ENCODE results near the gene IL21. TPM values are rescaled to one million over a fixed set of nuclear protein-coding genes. Genes with fewer than 3 reads are reported as not detected.
A peak's percentile ranks its signal among the peaks of the same experiment; 100 is the strongest.

The IL21 gene
- total RNA-seq, 3 donors from 2014 or later: 35.0 to 109 (median 42.8) TPM

DNA sequence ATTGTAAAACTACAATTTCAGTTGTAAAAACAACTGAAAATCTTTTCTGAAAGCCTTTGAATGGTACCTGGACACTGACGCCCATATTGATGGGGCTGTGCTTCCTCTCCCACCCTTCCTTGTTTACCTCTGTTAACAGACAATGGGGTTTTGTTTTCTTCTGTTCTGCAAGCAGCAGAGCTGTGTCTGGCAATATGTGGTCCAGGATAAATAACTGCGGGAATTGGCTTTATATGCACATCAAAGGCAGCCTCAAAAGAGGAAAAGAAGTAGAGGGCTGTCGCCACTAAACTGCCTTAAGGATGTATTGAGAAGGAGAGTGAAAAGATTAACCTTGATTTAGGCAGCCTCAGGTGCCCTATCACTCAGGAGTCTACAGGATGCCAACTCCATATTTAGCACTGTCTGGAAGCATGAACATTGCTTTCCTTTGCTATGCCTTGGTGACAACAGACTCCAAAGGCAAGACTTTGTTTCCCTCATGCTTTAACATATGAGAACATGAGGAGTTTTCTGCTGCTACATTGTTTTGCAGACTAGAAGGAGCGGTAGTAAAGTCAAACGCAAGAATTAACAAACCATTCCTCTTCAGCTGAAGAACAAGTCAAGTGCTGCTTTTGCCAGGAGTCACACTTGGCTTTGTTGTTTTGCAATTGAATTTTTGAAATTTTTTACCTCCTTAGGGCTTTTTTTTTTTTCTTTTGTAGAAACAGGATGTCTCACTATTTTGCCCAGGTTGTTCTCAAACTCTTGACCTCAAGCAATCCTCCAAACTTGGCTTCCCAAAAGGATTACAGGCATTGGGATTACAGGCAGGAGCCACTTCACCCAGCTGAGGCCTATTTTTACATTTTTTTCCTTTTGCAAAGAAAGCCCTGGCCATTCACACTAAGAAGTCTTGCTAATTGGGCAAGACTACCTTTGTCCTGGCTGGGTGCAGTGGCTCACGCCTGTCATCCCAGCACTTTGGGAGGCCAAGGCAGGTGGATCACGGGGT lies 3.0 kb downstream of the IL21 start:
- H3K4me3 Mint-ChIP-seq: peak overlapping the region; percentile 79
- ATAC-seq (no peak), DNase-seq (no peak)
- peaks cover 9% of the 10 kb centered on the region for H3K36me3 Mint-ChIP-seq (ENCODE audit: insufficient read depth)
- no peaks in the 10 kb centered on the region for H3K9me3 Mint-ChIP-seq
- peaks cover 52% of the 10 kb centered on the region for H3K4me1 Mint-ChIP-seq (ENCODE audit: low read depth)
- H3K27me3 Mint-ChIP-seq (ENCODE audit: low read depth): no peaks in the 10 kb centered on the region

DNA sequence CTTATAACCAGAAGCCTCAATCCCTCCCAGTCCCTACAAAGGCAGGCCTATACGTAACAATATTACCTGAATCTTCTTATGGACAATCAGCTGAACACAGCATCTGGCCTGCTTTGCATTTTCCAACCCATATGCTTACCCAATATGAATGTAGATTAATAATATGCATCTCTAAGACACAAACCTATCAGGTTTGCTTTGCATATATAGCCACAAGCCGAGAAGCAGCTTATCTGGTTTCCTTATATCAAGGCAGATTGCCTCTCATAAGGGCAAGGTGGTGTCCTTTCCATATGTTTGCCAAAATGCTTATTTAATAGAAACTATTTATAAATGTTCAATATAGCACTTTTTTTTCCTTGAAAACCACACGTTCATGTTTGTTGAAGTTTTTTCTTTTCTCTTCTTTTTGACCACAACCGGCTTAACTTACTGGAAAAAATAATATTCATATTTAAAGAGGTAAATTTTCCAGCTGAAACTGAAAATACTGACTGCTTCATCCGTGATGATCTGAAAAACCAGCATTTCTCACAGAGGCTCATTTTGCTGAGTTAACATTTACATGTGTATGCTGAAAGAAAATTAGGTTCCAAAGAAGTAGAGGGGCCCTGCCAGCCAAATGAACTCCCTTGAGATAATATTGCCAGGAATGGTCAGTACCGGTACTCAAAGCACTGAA lies 3.8 kb downstream of the IL21 start:
- Mint-ChIP-seq H3K36me3 (ENCODE audit: insufficient read depth) (peaks cover 7% of the 10 kb centered on the region), H3K4me1 (ENCODE audit: low read depth) (peaks cover 45% of the 10 kb centered on the region), H3K27me3 (ENCODE audit: low read depth) (no peaks in the 10 kb centered on the region), H3K9me3 (no peaks in the 10 kb centered on the region), H3K4me3 (peak overlapping the region; percentile 79)
- ATAC-seq (peak; percentile 19 to 23), DNase-seq (no peak)

DNA sequence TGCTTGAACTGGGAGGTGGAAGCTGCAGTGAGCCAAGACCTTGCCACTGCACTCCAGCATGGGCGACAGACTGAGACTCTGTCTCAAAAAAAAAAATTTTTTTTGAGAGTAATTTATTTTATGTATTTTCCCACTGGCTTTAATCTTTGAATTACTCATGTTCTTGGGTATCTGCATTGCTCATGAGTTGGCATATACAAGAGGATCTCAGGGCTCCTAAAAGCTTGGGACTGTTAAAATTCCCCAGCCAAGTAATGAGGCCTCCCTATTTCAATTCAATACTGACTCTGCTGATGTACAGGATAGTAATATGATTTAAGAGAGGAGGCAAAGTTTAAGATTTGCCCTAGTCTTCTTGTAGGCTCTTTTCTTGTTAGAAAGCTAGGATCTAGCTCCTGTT lies 6.2 kb downstream of the IL21 start:
- DNase-seq (no peak), ATAC-seq (no peak)
- Mint-ChIP-seq H3K4me1 (ENCODE audit: low read depth) (peaks cover 28% of the 10 kb centered on the region), H3K27me3 (ENCODE audit: low read depth) (no peaks in the 10 kb centered on the region), H3K36me3 (ENCODE audit: insufficient read depth) (peaks cover 2% of the 10 kb centered on the region), H3K9me3 (no peaks in the 10 kb centered on the region), H3K4me3 (no peak overlapping the region)

DNA sequence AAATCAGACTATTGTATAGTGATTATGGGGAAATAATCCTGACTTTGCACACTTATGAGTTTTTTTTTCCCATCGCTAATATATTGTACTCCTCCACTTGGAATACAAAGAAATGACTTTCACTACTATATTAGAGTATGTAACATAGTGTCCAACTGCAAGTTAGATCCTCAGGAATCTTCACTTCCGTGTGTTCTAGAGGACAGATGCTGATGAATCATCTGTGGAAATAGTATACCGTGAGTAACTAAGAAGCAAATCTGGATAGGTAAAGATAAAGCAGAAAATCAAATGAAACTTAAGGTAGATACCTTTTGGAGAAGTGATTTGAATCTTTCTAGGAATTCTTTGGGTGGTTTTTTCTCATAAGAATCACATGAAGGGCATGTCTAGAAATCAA lies 8.3 kb downstream of the IL21 start:
- H3K4me1 Mint-ChIP-seq (ENCODE audit: low read depth): peaks cover 16% of the 10 kb centered on the region
- H3K9me3 Mint-ChIP-seq: no peaks in the 10 kb centered on the region
- H3K4me3 Mint-ChIP-seq: no peak overlapping the region
- ATAC-seq: no peak
- no peak for DNase-seq
- peaks cover 2% of the 10 kb centered on the region for H3K36me3 Mint-ChIP-seq (ENCODE audit: insufficient read depth)
- H3K27me3 Mint-ChIP-seq (ENCODE audit: low read depth): no peaks in the 10 kb centered on the region

DNA sequence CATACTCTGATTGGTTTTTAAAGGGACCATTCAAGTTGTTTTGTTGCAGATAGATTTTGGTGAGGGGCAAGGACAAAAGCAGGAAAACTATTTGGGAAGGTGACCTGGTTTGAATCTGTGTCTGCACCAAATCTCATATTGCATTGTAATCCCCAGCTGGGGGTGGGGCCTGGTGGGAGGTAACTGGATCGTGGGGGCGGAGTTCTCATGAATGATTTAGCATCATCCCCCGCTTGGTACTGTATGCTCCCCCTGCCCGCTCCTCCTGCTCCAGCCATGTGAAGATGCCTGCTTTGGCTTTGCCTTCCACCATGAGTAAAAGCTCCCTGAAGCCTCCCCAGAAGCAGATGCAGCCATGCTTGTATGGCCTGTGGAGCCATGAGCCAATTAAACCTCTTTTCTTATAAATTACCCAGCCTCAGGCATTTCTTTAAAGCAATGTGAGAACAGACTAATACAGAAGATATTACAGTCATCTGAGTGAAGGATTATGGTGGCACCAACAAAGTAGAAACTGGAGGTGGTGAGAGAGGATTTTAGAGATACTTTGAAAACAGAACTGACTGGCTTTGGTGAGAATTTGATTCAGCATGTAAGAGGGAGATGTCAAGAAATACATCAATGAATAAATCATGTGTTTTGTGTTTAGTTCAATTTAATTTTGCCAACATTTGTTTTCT lies 14.4 kb downstream of the IL21 start:
- ATAC-seq: peak in 1 of 2 donors; percentile 23
- DNase-seq: no peak
- no peak overlapping the region for H3K4me3 Mint-ChIP-seq
- no peaks in the 10 kb centered on the region for H3K36me3 Mint-ChIP-seq (ENCODE audit: insufficient read depth)
- no peaks in the 10 kb centered on the region for H3K27me3 Mint-ChIP-seq (ENCODE audit: low read depth)
- H3K4me1 Mint-ChIP-seq (ENCODE audit: low read depth): peaks cover 23% of the 10 kb centered on the region
- H3K9me3 Mint-ChIP-seq: no peaks in the 10 kb centered on the region

DNA sequence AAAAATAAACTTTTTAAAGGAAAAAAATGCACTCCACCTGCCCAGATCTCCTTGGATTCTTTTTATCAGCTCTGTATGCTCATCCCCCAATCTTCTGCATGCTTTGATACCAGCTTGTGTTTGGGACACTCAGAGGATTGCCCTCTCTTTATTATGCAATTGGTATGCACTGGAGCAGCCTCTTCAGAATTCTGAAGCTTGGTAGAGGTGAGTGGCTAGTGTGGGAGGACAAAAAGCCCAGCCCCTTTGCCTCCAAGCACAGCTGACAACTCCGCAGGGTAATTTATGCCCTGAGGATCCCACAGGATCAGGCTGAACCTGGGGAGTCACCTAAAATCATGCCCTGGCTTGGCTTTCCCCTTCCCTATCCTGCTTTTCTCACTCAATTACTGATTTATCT lies 16.7 kb downstream of the IL21 start:
- DNase-seq (no peak), ATAC-seq (no peak)
- no peaks in the 10 kb centered on the region for H3K9me3 Mint-ChIP-seq
- no peaks in the 10 kb centered on the region for H3K36me3 Mint-ChIP-seq (ENCODE audit: insufficient read depth)
- peaks cover 24% of the 10 kb centered on the region for H3K4me1 Mint-ChIP-seq (ENCODE audit: low read depth)
- no peaks in the 10 kb centered on the region for H3K27me3 Mint-ChIP-seq (ENCODE audit: low read depth)
- H3K4me3 Mint-ChIP-seq: no peak overlapping the region

DNA sequence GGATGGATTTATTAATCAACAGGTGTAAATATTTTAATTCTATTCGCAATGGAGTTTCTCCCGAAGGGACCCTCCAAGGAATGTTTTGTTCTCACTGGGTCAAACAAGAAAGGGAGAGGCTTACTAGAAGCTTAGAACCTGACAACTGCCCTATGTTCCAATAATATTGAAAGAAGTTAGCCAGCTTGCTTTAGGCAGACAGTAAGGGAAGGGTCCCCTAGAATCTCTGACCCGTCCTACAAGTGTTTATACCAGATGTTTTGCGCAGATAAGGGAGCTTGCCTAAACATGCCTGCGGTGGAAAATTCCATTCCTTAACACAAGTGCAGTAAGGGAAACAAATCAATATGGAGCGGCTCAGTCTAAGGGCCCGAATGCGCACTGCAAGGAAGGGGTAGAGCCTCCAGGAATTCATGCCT lies 17.7 kb downstream of the IL21 start:
- H3K27me3 Mint-ChIP-seq (ENCODE audit: low read depth): peaks cover 1% of the 10 kb centered on the region
- no peak overlapping the region for H3K4me3 Mint-ChIP-seq
- no peaks in the 10 kb centered on the region for H3K9me3 Mint-ChIP-seq
- no peaks in the 10 kb centered on the region for H3K36me3 Mint-ChIP-seq (ENCODE audit: insufficient read depth)
- no peak for ATAC-seq
- peaks cover 24% of the 10 kb centered on the region for H3K4me1 Mint-ChIP-seq (ENCODE audit: low read depth)
- DNase-seq: no peak

DNA sequence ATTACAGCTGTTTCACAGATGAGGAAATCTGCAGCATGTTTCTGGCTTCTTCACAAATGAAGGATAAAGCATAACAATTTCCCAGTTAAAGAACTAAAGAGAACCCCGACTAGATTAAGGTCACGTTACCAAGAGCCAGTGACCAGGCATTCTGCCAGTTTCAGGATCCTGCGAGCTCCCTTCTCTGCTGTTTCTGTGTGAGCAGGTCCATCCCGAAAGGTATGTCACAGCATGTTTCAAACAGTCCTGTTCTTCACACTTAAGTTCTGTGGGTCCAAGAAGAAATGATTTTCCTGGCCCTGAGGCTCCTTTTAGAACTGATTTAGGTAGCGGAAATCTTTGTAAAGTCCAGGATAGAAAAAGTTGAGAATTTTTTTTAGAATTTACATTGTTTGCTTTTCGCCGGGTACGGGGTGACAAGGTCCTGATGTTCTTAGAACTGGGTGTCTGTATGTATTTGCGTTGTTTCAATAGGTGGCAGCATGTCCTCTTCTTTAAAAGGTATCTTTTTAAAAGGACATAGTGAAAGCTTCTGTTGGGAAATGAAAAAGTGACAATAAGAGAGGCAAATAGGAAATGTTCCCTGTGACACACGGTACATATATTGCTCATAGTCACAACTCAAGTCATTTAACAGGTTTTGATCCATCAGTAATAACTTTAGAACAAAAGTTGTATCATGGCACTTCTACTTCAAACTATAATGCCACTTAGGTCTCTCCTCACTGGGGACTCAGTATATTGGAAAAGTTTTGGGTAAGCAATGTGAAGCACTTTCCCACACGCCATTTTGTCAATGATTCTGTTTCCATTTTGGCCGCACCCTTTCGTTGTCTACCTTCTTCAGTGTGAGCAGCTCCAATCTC lies 18.4 kb downstream of the IL21 start:
- H3K9me3 Mint-ChIP-seq: no peaks in the 10 kb centered on the region
- H3K27me3 Mint-ChIP-seq (ENCODE audit: low read depth): peaks cover 1% of the 10 kb centered on the region
- no peaks in the 10 kb centered on the region for H3K36me3 Mint-ChIP-seq (ENCODE audit: insufficient read depth)
- peak overlapping the region; percentile 10 for H3K4me3 Mint-ChIP-seq
- no peak for DNase-seq
- ATAC-seq: peak; percentile 85 to 91
- peaks cover 24% of the 10 kb centered on the region for H3K4me1 Mint-ChIP-seq (ENCODE audit: low read depth)

DNA sequence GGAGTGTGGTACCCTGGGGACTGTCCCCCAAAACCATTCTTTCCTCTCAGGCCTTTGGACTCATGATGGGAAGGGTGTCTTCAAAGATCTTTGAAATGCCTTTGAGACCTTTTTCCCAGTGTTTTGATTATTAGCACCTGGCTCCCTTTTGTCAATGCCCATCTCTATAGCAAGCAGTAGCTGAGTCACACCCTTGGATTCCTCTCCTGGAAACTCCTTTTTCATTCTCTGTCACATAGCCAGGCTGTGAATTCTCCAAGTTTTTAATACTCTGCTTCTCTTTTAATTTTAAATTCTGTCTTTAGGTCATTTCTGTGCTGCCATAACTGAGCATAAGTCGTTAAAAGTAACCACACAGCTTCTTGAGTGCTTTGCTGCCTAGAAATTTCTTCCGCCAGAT lies 29.7 kb downstream of the IL21 start:
- no peaks in the 10 kb centered on the region for H3K27me3 Mint-ChIP-seq (ENCODE audit: low read depth)
- H3K9me3 Mint-ChIP-seq: no peaks in the 10 kb centered on the region
- H3K4me3 Mint-ChIP-seq: no peak overlapping the region
- no peak for DNase-seq
- H3K36me3 Mint-ChIP-seq (ENCODE audit: insufficient read depth): no peaks in the 10 kb centered on the region
- H3K4me1 Mint-ChIP-seq (ENCODE audit: low read depth): peaks cover 7% of the 10 kb centered on the region
- ATAC-seq: no peak

DNA sequence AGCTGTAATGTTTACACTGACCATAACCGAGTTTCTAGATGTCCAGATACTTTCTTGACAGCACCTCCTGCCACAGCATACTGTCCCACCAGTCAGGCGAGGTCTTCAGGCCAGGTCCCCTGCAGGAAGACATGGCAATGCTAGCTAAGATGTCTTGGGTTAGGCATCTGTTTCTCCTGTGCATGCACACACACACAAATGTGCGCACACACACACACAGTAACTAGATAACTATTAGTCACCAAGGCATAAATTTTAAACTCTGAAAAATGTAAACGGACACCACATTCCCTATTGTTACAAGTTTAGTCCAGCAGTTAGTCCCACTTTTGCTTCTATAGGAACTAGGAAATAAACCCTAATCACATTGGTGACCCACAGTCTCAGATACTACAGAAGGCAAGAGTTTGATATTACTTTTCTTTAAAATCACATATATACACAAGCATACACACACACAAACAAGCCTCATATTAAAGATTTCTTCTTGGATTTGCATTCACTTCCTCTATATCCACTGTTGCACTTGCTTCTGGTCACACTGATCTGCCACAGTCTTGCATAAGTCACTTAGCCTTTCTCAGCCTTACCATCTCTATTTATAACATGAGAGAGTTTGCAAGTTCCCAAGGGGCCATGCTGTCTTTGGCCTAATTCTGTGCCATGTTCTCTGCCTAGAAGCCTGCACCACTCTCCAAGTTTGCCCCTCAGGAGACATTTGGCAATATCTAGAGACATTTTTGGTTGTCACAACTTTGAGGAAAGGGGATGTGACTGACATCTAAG lies 32.2 kb downstream of the IL21 start:
- Mint-ChIP-seq H3K9me3 (no peaks in the 10 kb centered on the region), H3K4me1 (ENCODE audit: low read depth) (peaks cover 23% of the 10 kb centered on the region), H3K4me3 (no peak overlapping the region), H3K27me3 (ENCODE audit: low read depth) (no peaks in the 10 kb centered on the region), H3K36me3 (ENCODE audit: insufficient read depth) (no peaks in the 10 kb centered on the region)
- ATAC-seq (no peak), DNase-seq (no peak)

DNA sequence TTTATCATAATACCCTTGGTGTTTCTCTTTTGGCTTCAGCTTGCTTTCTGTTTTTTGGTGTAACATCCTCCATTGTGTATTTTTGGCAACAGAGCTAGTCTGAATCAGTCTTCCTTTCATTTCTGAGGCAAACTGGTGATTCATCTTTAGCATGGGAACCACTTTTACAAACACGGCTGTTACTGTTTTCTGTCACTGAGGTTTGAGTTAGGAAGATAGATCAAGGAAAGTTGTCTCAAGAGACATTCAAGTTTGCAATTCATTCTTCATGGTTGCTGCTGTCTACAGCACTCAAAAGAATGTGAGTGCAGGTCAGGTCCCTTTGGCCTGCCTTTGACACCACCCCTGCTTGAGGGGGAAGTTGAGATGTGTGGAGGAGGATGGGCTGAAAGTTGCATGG lies 36.3 kb downstream of the IL21 start:
- H3K4me3 Mint-ChIP-seq: peak overlapping the region; percentile 43
- H3K9me3 Mint-ChIP-seq: no peaks in the 10 kb centered on the region
- H3K36me3 Mint-ChIP-seq (ENCODE audit: insufficient read depth): no peaks in the 10 kb centered on the region
- no peak for DNase-seq
- ATAC-seq: peak; percentile 91
- H3K27me3 Mint-ChIP-seq (ENCODE audit: low read depth): no peaks in the 10 kb centered on the region
- H3K4me1 Mint-ChIP-seq (ENCODE audit: low read depth): peaks cover 39% of the 10 kb centered on the region

DNA sequence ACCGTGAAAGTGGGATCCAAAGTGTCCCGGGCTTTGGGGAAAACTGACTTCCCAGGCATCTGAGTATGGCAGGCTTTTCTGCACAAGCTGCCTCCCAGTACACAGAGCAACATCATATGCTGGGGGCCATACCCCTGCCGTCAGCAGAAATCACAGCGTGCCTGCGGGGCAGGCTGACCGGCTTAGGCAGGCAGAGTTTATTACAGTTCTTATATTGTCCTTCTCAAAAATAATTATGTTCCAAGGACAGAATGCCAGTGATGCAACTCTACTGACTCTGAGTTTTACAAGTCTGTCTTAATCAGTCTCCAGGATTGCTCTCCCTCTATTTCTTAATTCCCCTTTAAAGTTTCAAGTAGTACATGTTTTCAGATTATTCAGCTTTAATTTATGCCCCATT lies 37.0 kb downstream of the IL21 start:
- no peak for ATAC-seq
- Mint-ChIP-seq H3K4me3 (peak overlapping the region; percentile 43), H3K4me1 (ENCODE audit: low read depth) (peaks cover 45% of the 10 kb centered on the region)

More for the DNA sequence above, 37.0 kb downstream of the IL21 start:
- H3K27me3 Mint-ChIP-seq (ENCODE audit: low read depth): no peaks in the 10 kb centered on the region
- no peaks in the 10 kb centered on the region for H3K9me3 Mint-ChIP-seq
- H3K36me3 Mint-ChIP-seq (ENCODE audit: insufficient read depth): no peaks in the 10 kb centered on the region
- DNase-seq: no peak
